Measurements from ENCODE around the gene CNN1. TPM values are rescaled to one million over a fixed set of nuclear protein-coding genes. Genes with fewer than 3 reads are reported as not detected.

Gene CNN1
- 12.1 and 20.1 TPM in 2 replicates for total RNA-seq
- 12.6 and 12.9 TPM in 2 replicates for polyA plus RNA-seq

- Histone ChIP-seq H3K9me2 (replicated peaks; ENCODE audit: insufficient read depth) (no peaks in the 10 kb centered on the region), H2AFZ (peak within 1 kb of the TSS; percentile 74), H3K4me3 (no peak within 1 kb of the TSS), H3K27ac (peak within 1 kb of the TSS; percentile 74), H3K79me2 (no peaks in the 10 kb centered on the region), H3K36me3 (replicated peaks; ENCODE audit: insufficient read depth, low read depth) (no peaks in the 10 kb centered on the region), H3K4me2 (peak within 1 kb of the TSS; percentile 89), H4K20me1 (ENCODE audit: insufficient read depth, poor library complexity, severe bottlenecking) (no peaks in the 10 kb centered on the region), H3K9me3 (ENCODE audit: low read depth) (no peaks in the 10 kb centered on the region), H3K4me1 (ENCODE audit: insufficient read depth) (peaks cover 17% of the 10 kb centered on the region), H3K27me3 (no peaks in the 10 kb centered on the region)
- peak; percentile 80 for DNase-seq (ENCODE audit: low spot score)
- TF ChIP-seq EZH2 (IDR thresholded peaks at IDR 0.05; ENCODE audit: borderline replicate concordance) = no peak
- TF ChIP-seq EZH2phosphoT487 (IDR thresholded peaks at IDR 0.05; ENCODE audit: low read depth, severe bottlenecking, unreplicated experiment) = no peak
- no peak for TF ChIP-seq CTCF (IDR thresholded peaks at IDR 0.05; ENCODE audit: poor library complexity)
- 28% methylated on average over 20 of the region's 21 CpGs for WGBS (ENCODE audit: low lambda C conversion rate, missing lambda C conversion rate)
Measured at GRCh38 chr19:11538232-11539036, at the start of gene CNN1. Gene CNN1 (plus strand): TSS chr19:11538851. CDS start chr19:11538928, 77 bp downstream.

- no peaks in the 10 kb centered on the region for H3K9me3 ChIP-seq (ENCODE audit: low read depth)
- no peak overlapping the region for H3K27ac ChIP-seq
- H3K79me2 ChIP-seq = no peaks in the 10 kb centered on the region
- no peaks in the 10 kb centered on the region for H4K20me1 ChIP-seq (ENCODE audit: insufficient read depth, poor library complexity, severe bottlenecking)
- DNase-seq (ENCODE audit: low spot score) = no peak
- no peaks in the 10 kb centered on the region for H3K4me1 ChIP-seq (ENCODE audit: insufficient read depth)
- H3K36me3 ChIP-seq (replicated peaks; ENCODE audit: insufficient read depth, low read depth) = no peaks in the 10 kb centered on the region
- no peaks in the 10 kb centered on the region for H3K27me3 ChIP-seq
- WGBS (ENCODE audit: low lambda C conversion rate, missing lambda C conversion rate) = 93% methylated on average over 7 of the region's 7 CpGs
- H3K4me2 ChIP-seq = no peak overlapping the region
- no peak for TF ChIP-seq EZH2 (IDR thresholded peaks at IDR 0.05; ENCODE audit: borderline replicate concordance)
- TF ChIP-seq EZH2phosphoT487 (IDR thresholded peaks at IDR 0.05; ENCODE audit: low read depth, severe bottlenecking, unreplicated experiment) = no peak
- TF ChIP-seq CTCF (IDR thresholded peaks at IDR 0.05; ENCODE audit: poor library complexity) = no peak
- H2AFZ ChIP-seq = no peak overlapping the region
- H3K9me2 ChIP-seq (replicated peaks; ENCODE audit: insufficient read depth) = no peaks in the 10 kb centered on the region
- H3K4me3 ChIP-seq = no peak overlapping the region
Measured at GRCh38 chr19:11489378-11489777, 49.3 kb upstream of the CNN1 start.

GRCh38 chr19:11494634-11495285 lies 43.9 kb upstream of the CNN1 start:
- WGBS (ENCODE audit: low lambda C conversion rate, missing lambda C conversion rate) = 97% methylated on average over 25 of the region's 27 CpGs
- Histone ChIP-seq H3K4me1 (ENCODE audit: insufficient read depth) (no peaks in the 10 kb centered on the region), H4K20me1 (ENCODE audit: insufficient read depth, poor library complexity, severe bottlenecking) (no peaks in the 10 kb centered on the region), H3K9me3 (ENCODE audit: low read depth) (no peaks in the 10 kb centered on the region), H3K4me2 (no peak overlapping the region), H3K4me3 (no peak overlapping the region), H3K9me2 (replicated peaks; ENCODE audit: insufficient read depth) (no peaks in the 10 kb centered on the region), H3K27ac (no peak overlapping the region), H2AFZ (no peak overlapping the region), H3K27me3 (no peaks in the 10 kb centered on the region), H3K36me3 (replicated peaks; ENCODE audit: insufficient read depth, low read depth) (no peaks in the 10 kb centered on the region), H3K79me2 (no peaks in the 10 kb centered on the region)
- no peak for DNase-seq (ENCODE audit: low spot score)
- no peak for TF ChIP-seq CTCF (IDR thresholded peaks at IDR 0.05; ENCODE audit: poor library complexity)
- no peak for TF ChIP-seq EZH2phosphoT487 (IDR thresholded peaks at IDR 0.05; ENCODE audit: low read depth, severe bottlenecking, unreplicated experiment)
